AG04450 (cell line): ENCODE measurements around the gene DTX3L. TPM values are rescaled to one million over a fixed set of nuclear protein-coding genes. Genes with fewer than 3 reads are reported as not detected.

Experiments
- CTCF ChIA-PET: fragments of 300-600, 350-600 bp; formaldehyde crosslinking; extraction: SDS; loops from one replicate; lab custom pipeline; 2022; ENCODE audit warnings: antibody characterized with exemption, inconsistent platforms; lab: Charles Lee
- POLR2A ChIA-PET: fragments of 350-600 bp; formaldehyde crosslinking; extraction: SDS; loops from one replicate; lab custom pipeline; 2021; ENCODE audit warnings: antibody characterized with exemption, inconsistent platforms; lab: Yijun Ruan, JAX
- DNase-seq: peaks from one replicate; pipeline ENCODE4 v3.0.0-alpha.2; 2011; ENCODE audit warnings: low read depth, low spot score
- H3K27ac ChIP-seq: one replicate; pipeline ENCODE4 v1.5.1; 2012; ENCODE audit warnings: low read depth, low read length, control low read depth
- H3K27me3 ChIP-seq: one replicate; pipeline ENCODE4 v1.6.0; 2012; ENCODE audit warnings: low read length; ENCODE audit not compliant: control insufficient read depth, insufficient read depth
- H3K4me3 ChIP-seq: 2 replicates; pipeline ENCODE4 v1.5.1; 2011; ENCODE audit warnings: mild to moderate bottlenecking, low read depth, low read length, control low read depth
- H3K9me3 ChIP-seq: 2 replicates; pipeline ENCODE4 v1.5.1; 2012; ENCODE audit warnings: low read length; ENCODE audit not compliant: control insufficient read depth, insufficient read depth
- polyA plus RNA-seq: library from polyadenylated mRNA; depleted of rRNA; stranded (reverse); fragments of >200 nt; gene quantifications from 2 replicates; pipeline ENCODE4 v1.2.3, GENCODE V29; 2011
- TF ChIP-seq, protein P1 (sequence below): IDR thresholded peaks from 2 replicates; pipeline ENCODE4 v1.5.1; 2011; ENCODE audit warnings: low read depth, low read length, control low read depth, inconsistent platforms

The DTX3L gene
- polyA plus RNA-seq, 1 experiment = 7.0 TPM

DNA sequence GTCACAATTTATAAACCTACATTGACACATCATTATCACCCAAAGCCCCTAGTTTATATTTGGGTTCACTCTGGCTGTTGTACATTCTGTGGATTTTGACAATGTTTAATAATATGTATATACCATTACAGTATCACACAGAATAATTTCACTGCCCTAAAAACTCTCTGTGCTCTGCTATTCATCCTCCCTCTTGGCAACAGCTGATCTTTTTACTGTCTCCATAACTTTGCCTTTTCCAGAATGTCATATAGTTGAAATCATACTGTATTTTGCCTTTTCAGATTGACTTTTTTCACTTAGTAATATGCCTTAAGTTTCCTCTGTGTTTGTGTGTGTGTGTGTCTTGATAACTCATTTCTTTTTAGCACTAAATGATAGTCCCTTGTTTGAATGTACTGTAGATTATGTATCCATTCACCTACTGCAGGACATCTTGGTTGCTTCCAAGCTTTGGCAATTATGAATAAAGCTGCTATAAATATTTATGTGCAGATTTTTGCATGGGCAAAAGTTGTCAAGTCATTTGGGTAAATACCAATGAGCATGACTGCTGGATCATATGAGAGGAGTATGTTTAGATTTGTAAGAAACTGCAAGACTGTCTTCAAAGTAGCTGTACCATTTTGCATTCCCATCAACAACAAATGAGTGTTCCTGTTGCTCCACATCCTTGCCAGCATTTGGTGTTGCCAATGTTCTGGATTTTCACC is 22.8 kb downstream of the DTX3L start:
- DNase-seq = no peak
- Histone ChIP-seq H3K4me3 (no peak overlapping the region), H3K9me3 (peaks cover 4% of the 10 kb centered on the region; the same call in 1 of the 2 replicates), H3K27me3 (no peaks in the 10 kb centered on the region), H3K27ac (no peak overlapping the region)
- ChIA-PET CTCF (no interaction called here), POLR2A (no interaction called here)
- TF ChIP-seq, protein P1, sequence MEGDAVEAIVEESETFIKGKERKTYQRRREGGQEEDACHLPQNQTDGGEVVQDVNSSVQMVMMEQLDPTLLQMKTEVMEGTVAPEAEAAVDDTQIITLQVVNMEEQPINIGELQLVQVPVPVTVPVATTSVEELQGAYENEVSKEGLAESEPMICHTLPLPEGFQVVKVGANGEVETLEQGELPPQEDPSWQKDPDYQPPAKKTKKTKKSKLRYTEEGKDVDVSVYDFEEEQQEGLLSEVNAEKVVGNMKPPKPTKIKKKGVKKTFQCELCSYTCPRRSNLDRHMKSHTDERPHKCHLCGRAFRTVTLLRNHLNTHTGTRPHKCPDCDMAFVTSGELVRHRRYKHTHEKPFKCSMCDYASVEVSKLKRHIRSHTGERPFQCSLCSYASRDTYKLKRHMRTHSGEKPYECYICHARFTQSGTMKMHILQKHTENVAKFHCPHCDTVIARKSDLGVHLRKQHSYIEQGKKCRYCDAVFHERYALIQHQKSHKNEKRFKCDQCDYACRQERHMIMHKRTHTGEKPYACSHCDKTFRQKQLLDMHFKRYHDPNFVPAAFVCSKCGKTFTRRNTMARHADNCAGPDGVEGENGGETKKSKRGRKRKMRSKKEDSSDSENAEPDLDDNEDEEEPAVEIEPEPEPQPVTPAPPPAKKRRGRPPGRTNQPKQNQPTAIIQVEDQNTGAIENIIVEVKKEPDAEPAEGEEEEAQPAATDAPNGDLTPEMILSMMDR = no peak

GRCh38 chr3:122587572-122587971 is 23.4 kb downstream of the DTX3L start:
- Histone ChIP-seq H3K27ac (no peak overlapping the region), H3K9me3 (no peaks in the 10 kb centered on the region), H3K4me3 (no peak overlapping the region), H3K27me3 (no peaks in the 10 kb centered on the region)
- TF ChIP-seq, protein P1 = no peak
- CTCF ChIA-PET = no interaction called here
- POLR2A ChIA-PET = no interaction called here
- no peak for DNase-seq

DNA sequence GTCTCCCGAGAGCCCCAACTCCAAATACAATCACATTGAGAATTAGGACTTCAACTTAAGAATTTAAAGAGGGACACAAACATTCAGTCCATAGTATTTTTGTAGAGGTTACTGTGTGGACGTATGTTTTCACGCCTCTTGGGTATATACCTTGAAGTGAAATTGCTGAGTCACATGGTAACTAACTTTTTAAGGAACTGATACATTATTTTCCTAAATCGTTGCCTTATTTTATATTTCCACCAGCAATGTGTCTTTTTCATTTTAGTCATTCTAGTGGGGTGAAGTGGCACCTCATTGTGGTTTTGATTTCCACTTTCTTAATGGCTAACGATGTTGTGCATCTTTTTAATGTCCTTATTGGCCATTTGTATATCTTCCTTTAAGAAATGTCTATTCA is 25.2 kb downstream of the DTX3L start:
- TF ChIP-seq, protein P1 = no peak
- Histone ChIP-seq H3K27me3 (no peaks in the 10 kb centered on the region), H3K27ac (no peak overlapping the region), H3K4me3 (no peak overlapping the region), H3K9me3 (no peaks in the 10 kb centered on the region)
- DNase-seq = no peak
- POLR2A ChIA-PET = no interaction called here
- CTCF ChIA-PET = no interaction called here

- ChIA-PET POLR2A (no interaction called here), CTCF (interaction anchor here (0.6 kb wide), 1 partner anchor 80 kb away, joined by 3 read pairs; no protein-coding TSS in a partner anchor)
- TF ChIP-seq, protein P1 = no peak
- H3K27ac ChIP-seq = no peak overlapping the region
- no peak overlapping the region for H3K4me3 ChIP-seq
- no peaks in the 10 kb centered on the region for H3K9me3 ChIP-seq
- no peaks in the 10 kb centered on the region for H3K27me3 ChIP-seq
- no peak for DNase-seq
Measured at GRCh38 chr3:122590610-122591009, 26.5 kb downstream of the DTX3L start.

GRCh38 chr3:122594025-122594424 is 29.9 kb downstream of the DTX3L start:
- TF ChIP-seq, protein P1 = no peak
- no peak for DNase-seq
- ChIA-PET POLR2A (no interaction called here), CTCF (no interaction called here)
- Histone ChIP-seq H3K27ac (no peak overlapping the region), H3K9me3 (no peaks in the 10 kb centered on the region), H3K4me3 (no peak overlapping the region), H3K27me3 (no peaks in the 10 kb centered on the region)
